Activated naive CD4-positive, alpha-beta T cell treated with anti-CD3 and anti-CD28 coated beads, Interleukin-2, amount 10 ng/mL, durations not matched to agents 7 days and 5 days (primary cell): ENCODE measurements around the gene ZCCHC3.
"Not testable (repeated sequence)": the region's sequence is repeated elsewhere in the genome, so short reads cannot be mapped to it uniquely, and the experiment has no call there.

ENCODE experiments used
- CTCF ChIA-PET: fragments of 350-600 bp; sonication (Branson Sonifier 250); formaldehyde crosslinking; loops from one replicate; lab custom pipeline; 2021; ENCODE audit warnings: antibody characterized with exemption; lab: Charles Lee
- DNase-seq: peaks from one replicate; pipeline ENCODE4 v3.0.0-alpha.2; 2020
- H3K27ac Mint-ChIP-seq: one replicate; pipeline ENCODE4 v1.8.0; 2021; ENCODE audit warnings: mild to moderate bottlenecking, moderate library complexity, mixed read lengths
- H3K27me3 Mint-ChIP-seq: one replicate; pipeline ENCODE4 v1.8.0; 2021; ENCODE audit warnings: mild to moderate bottlenecking, mixed read lengths
- H3K36me3 Mint-ChIP-seq: one replicate; pipeline ENCODE4 v1.8.0; 2021; ENCODE audit warnings: mixed read lengths
- H3K4me1 Mint-ChIP-seq: one replicate; pipeline ENCODE4 v1.8.0; 2021; ENCODE audit warnings: mixed read lengths
- H3K4me3 Mint-ChIP-seq: one replicate; pipeline ENCODE4 v1.8.0; 2021; ENCODE audit warnings: mild to moderate bottlenecking, moderate library complexity, mixed read lengths
- H3K9me3 Mint-ChIP-seq: one replicate; pipeline ENCODE4 v1.8.0; 2021; ENCODE audit warnings: mixed read lengths

Gene ZCCHC3

DNA sequence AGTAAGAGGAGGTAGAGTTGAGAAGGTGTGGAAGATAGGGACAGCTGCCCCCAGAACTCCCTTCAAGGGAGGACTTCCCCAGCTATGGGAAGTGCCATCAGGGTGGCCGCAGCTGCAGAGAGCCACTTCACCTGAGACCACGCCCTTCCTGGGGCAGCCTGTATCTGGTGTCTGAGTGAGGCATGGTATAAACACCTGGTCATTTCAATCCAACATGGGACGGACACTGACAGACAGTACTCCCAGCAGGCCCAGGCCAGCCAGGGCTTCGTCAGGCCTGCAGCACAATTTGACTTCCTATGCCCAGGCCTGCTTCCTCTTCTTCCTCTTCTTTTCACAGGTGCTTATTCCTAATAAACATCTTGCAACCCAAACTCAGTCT, 32.5 kb downstream of the ZCCHC3 start:
- Mint-ChIP-seq H3K36me3 (peaks cover 2% of the 10 kb centered on the region), H3K4me3 (no peak overlapping the region), H3K4me1 (peaks cover 36% of the 10 kb centered on the region), H3K27ac (no peak overlapping the region), H3K27me3 (peaks cover 17% of the 10 kb centered on the region), H3K9me3 (no peaks in the 10 kb centered on the region)
- CTCF ChIA-PET, result interaction anchor here (0.9 to 6.2 kb wide), 13 partner anchors 9 to 119 kb away, joined by 3 to 34 read pairs (median 7); partner anchors contain the start of gene NRSN2
- DNase-seq, result no peak

DNA sequence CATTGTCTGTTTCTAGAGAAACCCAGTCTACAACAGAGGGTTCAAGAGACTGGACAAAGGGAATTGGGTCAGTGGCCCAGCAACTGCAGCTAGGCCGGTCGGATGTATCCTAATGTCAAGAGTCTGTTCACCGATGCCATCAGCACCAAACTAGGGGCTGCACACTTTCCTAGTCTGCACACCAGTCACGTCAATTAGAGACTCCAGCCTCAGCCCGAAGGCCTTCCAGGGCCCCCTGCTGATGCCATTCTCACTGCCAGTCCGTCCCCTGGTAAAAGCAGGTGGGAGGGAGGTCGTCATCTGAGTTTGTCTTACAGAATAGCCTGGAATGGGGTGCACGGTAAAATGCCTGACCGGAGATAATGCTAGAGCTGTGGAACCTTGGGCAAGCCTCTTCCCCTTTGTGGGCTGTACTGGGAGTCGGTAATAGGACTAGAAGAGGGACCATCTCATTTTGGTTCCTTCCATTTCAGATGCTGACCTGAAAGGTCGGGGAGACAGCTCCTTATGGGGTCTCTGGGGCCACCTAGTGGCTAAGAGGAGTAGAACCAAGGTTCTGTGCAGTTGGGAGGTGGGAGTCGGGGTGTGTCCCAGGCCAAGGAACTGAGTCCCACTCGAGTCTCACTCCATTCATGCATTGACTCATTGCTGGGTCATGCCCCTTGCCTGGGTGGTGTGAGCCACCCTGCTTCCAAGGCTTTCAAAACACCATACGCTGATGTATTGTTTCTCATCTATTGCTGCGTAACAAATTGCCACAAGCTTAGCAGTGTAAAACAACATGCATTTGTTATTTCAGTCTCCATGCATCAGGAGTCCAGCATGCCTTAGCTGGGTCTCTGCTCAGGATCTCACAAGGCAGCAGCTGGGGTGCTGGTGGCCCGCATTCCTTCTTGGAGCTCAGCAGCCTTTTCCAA, 33.1 kb downstream of the ZCCHC3 start:
- CTCF ChIA-PET, result interaction anchor here (0.7 to 6.2 kb wide), 28 partner anchors 9 to 215 kb away, joined by 3 to 34 read pairs (median 4); partner anchors contain the start of genes DEFB129 and NRSN2
- H3K27ac Mint-ChIP-seq, result no peak overlapping the region
- H3K4me1 Mint-ChIP-seq, result peaks cover 34% of the 10 kb centered on the region
- H3K36me3 Mint-ChIP-seq, result peaks cover 2% of the 10 kb centered on the region
- peaks cover 19% of the 10 kb centered on the region for H3K27me3 Mint-ChIP-seq
- H3K4me3 Mint-ChIP-seq, result no peak overlapping the region
- no peaks in the 10 kb centered on the region for H3K9me3 Mint-ChIP-seq
- DNase-seq, result peak; percentile 75

DNA sequence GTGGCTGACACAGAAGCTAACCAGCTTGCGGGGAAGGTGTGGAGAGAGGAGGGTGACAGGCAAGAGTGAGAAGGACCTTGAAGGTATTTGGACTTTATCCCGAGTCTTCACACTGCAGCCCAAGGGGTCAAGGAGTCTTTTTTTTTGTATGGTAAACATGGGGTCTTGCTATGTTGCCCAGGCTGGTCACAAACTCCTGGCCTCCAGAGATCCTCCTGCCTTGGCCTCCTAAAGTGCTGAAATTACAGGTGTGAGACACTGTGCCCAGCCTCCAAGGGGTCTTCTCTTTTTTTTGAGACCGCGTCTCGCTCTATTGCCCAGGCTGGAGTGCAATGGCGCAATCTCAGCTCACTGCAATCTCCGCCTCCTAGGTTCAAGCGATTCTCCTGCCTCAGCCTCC, 37.2 kb downstream of the ZCCHC3 start:
- DNase-seq, result no peak
- CTCF ChIA-PET, result interaction anchor here (0.7 to 1.0 kb wide), 2 partner anchors 68 to 122 kb away, joined by 3 read pairs; no protein-coding TSS in a partner anchor
- H3K4me1 Mint-ChIP-seq, result peaks cover 9% of the 10 kb centered on the region

DNA sequence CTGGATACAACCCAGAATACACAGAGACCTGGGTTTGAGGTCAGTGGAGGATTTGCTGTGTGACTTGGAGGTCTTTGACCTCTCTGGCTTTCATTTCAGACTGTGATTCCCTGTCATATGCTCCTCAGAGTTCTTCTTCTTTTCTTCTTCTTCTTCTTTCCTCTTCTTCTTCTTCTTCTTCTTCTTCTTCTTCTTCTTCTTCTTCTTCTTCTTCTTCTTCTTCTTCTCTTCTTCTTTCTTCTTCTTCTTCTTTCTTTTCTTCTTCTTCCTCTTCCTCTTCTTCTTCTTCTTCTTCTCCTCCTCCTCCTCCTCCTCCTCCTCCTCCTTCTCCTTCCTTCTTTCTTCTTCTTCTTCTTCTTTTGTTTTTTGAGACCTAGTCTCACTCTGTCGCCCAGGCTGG, 38.7 kb downstream of the ZCCHC3 start:
- DNase-seq, H3K9me3 Mint-ChIP-seq, H3K4me3 Mint-ChIP-seq, H3K4me1 Mint-ChIP-seq, H3K36me3 Mint-ChIP-seq, H3K27ac Mint-ChIP-seq, CTCF ChIA-PET: not testable (repeated sequence)
- H3K27me3 Mint-ChIP-seq, result peaks cover 24% of the 10 kb centered on the region

More for the DNA sequence above, 37.2 kb downstream of the ZCCHC3 start:
- H3K27ac Mint-ChIP-seq, result no peak overlapping the region
- no peak overlapping the region for H3K4me3 Mint-ChIP-seq
- no peaks in the 10 kb centered on the region for H3K9me3 Mint-ChIP-seq
- H3K36me3 Mint-ChIP-seq, result no peaks in the 10 kb centered on the region
- peaks cover 16% of the 10 kb centered on the region for H3K27me3 Mint-ChIP-seq

GRCh38 chr20:341682-342081, 44.3 kb downstream of the ZCCHC3 start:
- Mint-ChIP-seq H3K4me1 (peaks cover 7% of the 10 kb centered on the region), H3K36me3 (no peaks in the 10 kb centered on the region), H3K9me3 (peaks cover 2% of the 10 kb centered on the region), H3K27me3 (peaks cover 28% of the 10 kb centered on the region), H3K27ac (no peak overlapping the region), H3K4me3 (no peak overlapping the region)
- no peak for DNase-seq
- CTCF ChIA-PET, result interaction anchor here (0.8 kb wide), 1 partner anchor 10 kb away, joined by 3 read pairs; no protein-coding TSS in a partner anchor

GRCh38 chr20:343107-343506, 45.7 kb downstream of the ZCCHC3 start:
- Mint-ChIP-seq H3K27me3 (peaks cover 41% of the 10 kb centered on the region), H3K4me3 (no peak overlapping the region), H3K27ac (no peak overlapping the region), H3K36me3 (no peaks in the 10 kb centered on the region), H3K4me1 (peaks cover 10% of the 10 kb centered on the region), H3K9me3 (peaks cover 2% of the 10 kb centered on the region)
- CTCF ChIA-PET, result interaction anchor here (0.6 kb wide), 1 partner anchor 1981 kb away, joined by 3 read pairs; no protein-coding TSS in a partner anchor
- no peak for DNase-seq

DNA sequence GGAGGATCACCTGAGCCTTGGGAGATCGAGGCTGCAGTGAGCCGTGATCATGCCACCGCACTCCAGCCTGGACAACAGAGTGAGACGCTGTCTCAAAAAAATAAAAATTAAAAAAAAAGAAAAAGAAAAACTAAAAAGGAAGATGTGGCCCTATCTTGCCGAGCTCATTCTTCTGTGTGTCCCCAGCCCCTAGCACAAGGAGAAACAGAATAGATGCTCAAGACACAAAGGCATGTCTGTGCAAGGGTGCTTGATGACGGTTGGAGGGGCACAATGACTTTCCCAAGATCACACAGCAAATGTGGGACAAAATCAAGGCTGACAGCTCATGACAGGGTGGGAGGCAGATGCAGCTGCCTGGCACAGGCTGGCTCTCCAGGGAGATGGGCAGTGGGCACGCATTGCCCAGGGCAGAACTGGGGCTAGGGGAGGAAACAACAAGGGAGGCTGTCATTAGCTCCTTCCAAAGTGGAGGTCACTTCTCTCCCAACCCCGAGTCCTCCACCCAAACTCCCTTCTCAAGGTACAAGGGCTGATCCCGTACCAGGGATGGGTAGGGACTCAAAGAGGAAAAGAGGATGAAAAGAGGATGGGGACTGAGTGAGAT, 48.8 kb downstream of the ZCCHC3 start:
- CTCF ChIA-PET, result interaction anchor here (1.3 to 3.6 kb wide), 4 partner anchors 8 to 86 kb away, joined by 4 to 34 read pairs (median 7); no protein-coding TSS in a partner anchor
- Mint-ChIP-seq H3K9me3 (peaks cover 2% of the 10 kb centered on the region), H3K27ac (peak overlapping the region; percentile 47), H3K27me3 (peaks cover 43% of the 10 kb centered on the region), H3K4me3 (peak overlapping the region; percentile 59), H3K36me3 (no peaks in the 10 kb centered on the region), H3K4me1 (peaks cover 19% of the 10 kb centered on the region)
- DNase-seq, result no peak

DNA sequence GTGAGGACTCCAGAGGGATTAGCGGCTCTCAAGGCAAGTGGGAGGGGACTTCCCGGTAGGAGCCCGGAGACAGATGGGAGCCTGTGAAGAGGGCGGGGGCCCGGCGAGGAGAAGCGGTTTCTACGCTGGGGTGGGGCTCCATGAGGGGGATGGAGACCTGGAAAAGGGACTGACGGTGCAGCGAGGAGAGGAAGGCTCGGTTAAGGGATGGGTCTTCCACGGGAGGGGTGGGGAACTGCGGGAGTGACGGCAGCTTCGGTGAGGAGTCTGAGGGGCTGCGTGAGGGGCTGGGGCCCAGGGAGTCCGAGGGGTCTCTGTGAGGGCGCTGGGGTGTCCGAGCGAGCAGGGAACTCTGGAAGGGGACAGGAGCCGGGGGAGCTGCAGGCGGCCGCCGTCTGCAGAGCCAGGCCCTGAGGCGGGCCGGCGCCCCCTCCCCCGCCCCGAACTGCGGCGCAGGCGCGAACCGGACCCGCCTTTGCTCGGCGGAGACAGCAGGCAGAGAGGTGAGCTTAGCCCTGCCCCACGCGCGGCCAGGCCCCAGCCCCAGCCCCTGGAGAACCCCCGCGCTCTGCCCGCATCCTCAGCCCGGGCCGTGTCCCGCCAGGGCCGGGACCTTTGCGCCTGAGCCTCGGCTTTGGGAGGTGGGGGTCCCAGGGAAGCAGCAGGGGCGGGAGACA, 49.4 kb downstream of the ZCCHC3 start, which contains the start of gene NRSN2:
NRSN2 (plus strand) TSS at position 472 of the 677 bp plus-strand sequence. CDS start 2,533 bp downstream, outside the sequence.
- H3K27me3 Mint-ChIP-seq, result peaks cover 47% of the 10 kb centered on the region
- H3K4me3 Mint-ChIP-seq, result peak within 1 kb of the TSS; percentile 84
- CTCF ChIA-PET, result interaction anchor here (1.3 to 3.6 kb wide), 2 partner anchors 16 to 80 kb away, joined by 4 to 34 read pairs; no protein-coding TSS in a partner anchor
- DNase-seq, result peak; percentile 39
- H3K9me3 Mint-ChIP-seq, result peaks cover 1% of the 10 kb centered on the region
- H3K36me3 Mint-ChIP-seq, result no peaks in the 10 kb centered on the region
- H3K27ac Mint-ChIP-seq, result peak within 1 kb of the TSS; percentile 47
- peaks cover 23% of the 10 kb centered on the region for H3K4me1 Mint-ChIP-seq

DNA sequence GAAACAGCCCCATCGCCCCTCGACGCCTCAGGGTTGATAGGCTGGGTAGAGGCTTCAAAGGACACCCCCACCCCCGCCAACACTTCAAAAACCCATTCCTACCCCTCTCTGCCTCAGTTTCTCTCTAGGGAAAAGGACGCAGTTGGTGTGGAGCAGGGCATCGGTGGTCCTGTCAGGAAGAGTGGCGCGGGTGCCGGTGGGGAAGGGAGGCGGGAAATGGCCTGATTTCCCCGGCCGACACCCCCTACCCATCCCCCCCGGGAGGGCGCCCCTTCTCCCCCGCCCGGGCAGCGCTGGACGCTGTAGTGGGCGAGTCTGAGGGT, 49.9 kb downstream of the ZCCHC3 start:
- no peak for DNase-seq
- H3K4me3 Mint-ChIP-seq, result peak overlapping the region; percentile 84
- CTCF ChIA-PET, result interaction anchor here (1.3 to 3.6 kb wide), 2 partner anchors 16 to 81 kb away, joined by 4 to 34 read pairs; no protein-coding TSS in a partner anchor
- no peak overlapping the region for H3K27ac Mint-ChIP-seq
- no peaks in the 10 kb centered on the region for H3K36me3 Mint-ChIP-seq
- H3K4me1 Mint-ChIP-seq, result peaks cover 28% of the 10 kb centered on the region
- no peaks in the 10 kb centered on the region for H3K9me3 Mint-ChIP-seq
- peaks cover 50% of the 10 kb centered on the region for H3K27me3 Mint-ChIP-seq

- DNase-seq, result peak; percentile 80
- Mint-ChIP-seq H3K36me3 (no peaks in the 10 kb centered on the region), H3K27me3 (peaks cover 50% of the 10 kb centered on the region), H3K4me3 (peak overlapping the region; percentile 84), H3K9me3 (no peaks in the 10 kb centered on the region), H3K4me1 (peaks cover 29% of the 10 kb centered on the region), H3K27ac (peak overlapping the region; percentile 12)
- CTCF ChIA-PET, result interaction anchor here (1.3 to 3.6 kb wide), 2 partner anchors 17 to 81 kb away, joined by 4 to 34 read pairs; no protein-coding TSS in a partner anchor
Measured at GRCh38 chr20:347640-348484, 50.5 kb downstream of the ZCCHC3 start.

GRCh38 chr20:348972-349841, 51.8 kb downstream of the ZCCHC3 start:
- Mint-ChIP-seq H3K4me3 (peak overlapping the region; percentile 84), H3K4me1 (peaks cover 29% of the 10 kb centered on the region), H3K9me3 (no peaks in the 10 kb centered on the region), H3K27ac (no peak overlapping the region), H3K27me3 (peaks cover 55% of the 10 kb centered on the region), H3K36me3 (no peaks in the 10 kb centered on the region)
- CTCF ChIA-PET, result no interaction called here
- no peak for DNase-seq
